Upper lobe of left lung (tissue), 4 donors: ENCODE results near the gene OR52D1.

ENCODE experiments used
- CTCF ChIP-seq, 6 experiments: fragments of 450-650 bp in 4 of 6; fragments of 200-600 bp in 2 of 6; sonication (generic) in 2 of 6; IDR thresholded peaks; one replicate each; pipeline ENCODE4 v1.5.1; 2016 to 2019; ENCODE audit warnings: antibody characterized with exemption in 6 of 6
- EP300 ChIP-seq, 4 donors: sonication (generic); formaldehyde crosslinking; IDR thresholded peaks; one replicate each; pipeline ENCODE4 v1.5.1; 2017; ENCODE audit warnings: antibody characterized with exemption in 4 of 4, control low read depth in 2 of 4
- POLR2A ChIP-seq, 4 donors: fragments of 450-650 bp; IDR thresholded peaks; one replicate each; pipeline ENCODE4 v1.5.1; 2016 to 2017; ENCODE audit warnings: antibody characterized with exemption in 4 of 4, mild to moderate bottlenecking in 2 of 4
- POLR2AphosphoS5 ChIP-seq, 2 donors: sonication (generic); formaldehyde crosslinking; IDR thresholded peaks; one replicate each; pipeline ENCODE4 v1.5.1; 2017; ENCODE audit warnings: antibody characterized with exemption in 2 of 2

- TF ChIP-seq CTCF (IDR thresholded peaks at IDR 0.05) (no peak), POLR2A (IDR thresholded peaks at IDR 0.05) (no peak), POLR2AphosphoS5 (IDR thresholded peaks at IDR 0.05) (no peak), EP300 (IDR thresholded peaks at IDR 0.05) (no peak)
Measured at GRCh38 chr11:5467527-5467926, 21.0 kb upstream of the OR52D1 start.
